ENCODE results near the gene DNAH10. TPM values are rescaled to one million over a fixed set of nuclear protein-coding genes. Genes with fewer than 3 reads are reported as not detected.

The DNAH10 gene
- total and polyA plus RNA-seq, 2 of the 13 experiments (the other 11 are each of a cell fraction or from before 2014, with no cell fraction given): 0.01 to 0.02 TPM

GRCh38 chr12:123923038-123923437 lies 160.9 kb downstream of the DNAH10 start:
- in situ Hi-C loops (cut with HindIII; ENCODE audit: extremely low pct_ligation_motif_present, low pct_unique_long_range_greater_than_20kb) (no loop called here), intact Hi-C loops (cut with micrococcal nuclease; ENCODE audit: unreplicated experiment) (no loop called here)
- H3K9ac ChIP-seq (ENCODE audit: insufficient read depth, low read depth, low read length): no peak overlapping the region
- no peak for ATAC-seq
- FAIRE-seq: no peak
- H2AFZ ChIP-seq (ENCODE audit: low read length): no peak overlapping the region
- POLR2A ChIA-PET: no interaction called here
- 0% methylated on average over 2 of the region's 2 CpGs for WGBS (ENCODE audit: low lambda C conversion rate)
- DNase-seq (ENCODE audit: low spot score): no peak
- H3K36me3 ChIP-seq (replicated peaks in 1 of 2; ENCODE audit: control insufficient read depth in 1 of 2, insufficient read depth in 2 of 2, low read length in 2 of 2): no peaks in the 10 kb centered on the region
- H4K20me1 ChIP-seq (ENCODE audit: insufficient read depth, low read length): no peaks in the 10 kb centered on the region
- no peak overlapping the region for H3K4me2 ChIP-seq (ENCODE audit: low read depth, low read length)
- TF ChIP-seq, protein P1, sequence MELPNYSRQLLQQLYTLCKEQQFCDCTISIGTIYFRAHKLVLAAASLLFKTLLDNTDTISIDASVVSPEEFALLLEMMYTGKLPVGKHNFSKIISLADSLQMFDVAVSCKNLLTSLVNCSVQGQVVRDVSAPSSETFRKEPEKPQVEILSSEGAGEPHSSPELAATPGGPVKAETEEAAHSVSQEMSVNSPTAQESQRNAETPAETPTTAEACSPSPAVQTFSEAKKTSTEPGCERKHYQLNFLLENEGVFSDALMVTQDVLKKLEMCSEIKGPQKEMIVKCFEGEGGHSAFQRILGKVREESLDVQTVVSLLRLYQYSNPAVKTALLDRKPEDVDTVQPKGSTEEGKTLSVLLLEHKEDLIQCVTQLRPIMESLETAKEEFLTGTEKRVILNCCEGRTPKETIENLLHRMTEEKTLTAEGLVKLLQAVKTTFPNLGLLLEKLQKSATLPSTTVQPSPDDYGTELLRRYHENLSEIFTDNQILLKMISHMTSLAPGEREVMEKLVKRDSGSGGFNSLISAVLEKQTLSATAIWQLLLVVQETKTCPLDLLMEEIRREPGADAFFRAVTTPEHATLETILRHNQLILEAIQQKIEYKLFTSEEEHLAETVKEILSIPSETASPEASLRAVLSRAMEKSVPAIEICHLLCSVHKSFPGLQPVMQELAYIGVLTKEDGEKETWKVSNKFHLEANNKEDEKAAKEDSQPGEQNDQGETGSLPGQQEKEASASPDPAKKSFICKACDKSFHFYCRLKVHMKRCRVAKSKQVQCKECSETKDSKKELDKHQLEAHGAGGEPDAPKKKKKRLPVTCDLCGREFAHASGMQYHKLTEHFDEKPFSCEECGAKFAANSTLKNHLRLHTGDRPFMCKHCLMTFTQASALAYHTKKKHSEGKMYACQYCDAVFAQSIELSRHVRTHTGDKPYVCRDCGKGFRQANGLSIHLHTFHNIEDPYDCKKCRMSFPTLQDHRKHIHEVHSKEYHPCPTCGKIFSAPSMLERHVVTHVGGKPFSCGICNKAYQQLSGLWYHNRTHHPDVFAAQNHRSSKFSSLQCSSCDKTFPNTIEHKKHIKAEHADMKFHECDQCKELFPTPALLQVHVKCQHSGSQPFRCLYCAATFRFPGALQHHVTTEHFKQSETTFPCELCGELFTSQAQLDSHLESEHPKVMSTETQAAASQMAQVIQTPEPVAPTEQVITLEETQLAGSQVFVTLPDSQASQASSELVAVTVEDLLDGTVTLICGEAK (IDR thresholded peaks at IDR 0.05): no peak
- TF ChIP-seq, protein P1 (CRISPR knock-in tag; IDR thresholded peaks at IDR 0.05): 0 out of 2 replicates have a peak, but pooled peaks have one; percentile 20
- no peak for TF ChIP-seq KMT2A (CRISPR knock-in tag; IDR thresholded peaks at IDR 0.05)
- CTCF ChIA-PET (ENCODE audit: low intra/inter-chr PET ratio, low total read pairs): no interaction called here
- H3K4me1 ChIP-seq (ENCODE audit: insufficient read depth, low read length): no peaks in the 10 kb centered on the region
- H3K9me3 ChIP-seq (ENCODE audit: low read length): no peaks in the 10 kb centered on the region
- BruUV-seq (replicated peaks): no TSS peak
- no peaks in the 10 kb centered on the region for H3K79me2 ChIP-seq (ENCODE audit: insufficient read depth, low read length)
- H3K4me3 ChIP-seq (replicated peaks in 1 of 3; ENCODE audit: insufficient read depth in 1 of 3, low read depth in 2 of 3, low read length in 3 of 3): no peak overlapping the region
- H3K27me3 ChIP-seq (ENCODE audit: control insufficient read depth in 1 of 2, insufficient read depth in 2 of 2, low read length in 2 of 2): peaks cover 0 to 27% of the 10 kb centered on the region in 2 experiments; a peak in 3 of 5 replicates
- H3K27ac ChIP-seq (ENCODE audit: extremely low read length, insufficient read depth, low read length): no peak overlapping the region
